ENCODE results near the gene ZNF287. TPM values are rescaled to one million over a fixed set of nuclear protein-coding genes. Genes with fewer than 3 reads are reported as not detected.

The ZNF287 gene
- total RNA-seq, 4 donors from 2014 or later: 4.3 to 11.7 (median 6.4) TPM

- Histone ChIP-seq H3K4me1 (peaks cover 28% of the 10 kb centered on the region), H3K36me3 (no peaks in the 10 kb centered on the region), H3K27ac (no peak overlapping the region), H3K9me3 (no peaks in the 10 kb centered on the region), H3K27me3 (no peaks in the 10 kb centered on the region), H3K4me3 (no peak overlapping the region)
- WGBS: 43% methylated on average over 4 of the region's 4 CpGs
- DNase-seq (ENCODE audit: low spot score in 2 of 2): no peak
- TF ChIP-seq EP300 (IDR thresholded peaks at IDR 0.05): no peak
- TF ChIP-seq POLR2A (IDR thresholded peaks at IDR 0.05): no peak
- no peak for TF ChIP-seq POLR2AphosphoS5 (IDR thresholded peaks at IDR 0.05)
- TF ChIP-seq CTCF (IDR thresholded peaks at IDR 0.05): no peak
These were observed 16.8 kb upstream of the ZNF287 start for GRCh38 chr17:16585796-16586195.

GRCh38 chr17:16584273-16584995 is 15.4 kb upstream of the ZNF287 start:
- Histone ChIP-seq H3K4me1 (peaks cover 25% of the 10 kb centered on the region), H3K36me3 (no peaks in the 10 kb centered on the region), H3K9me3 (no peaks in the 10 kb centered on the region), H3K27me3 (no peaks in the 10 kb centered on the region), H3K27ac (no peak overlapping the region), H3K4me3 (peak overlapping the region; percentile 45)
- no peak for TF ChIP-seq EP300 (IDR thresholded peaks at IDR 0.05)
- no peak for TF ChIP-seq POLR2A (IDR thresholded peaks at IDR 0.05)
- TF ChIP-seq CTCF (IDR thresholded peaks at IDR 0.05): peak; percentile 73 to 95
- peak in 1 of 3 donors; percentile 28 for TF ChIP-seq POLR2AphosphoS5 (IDR thresholded peaks at IDR 0.05)
- peak; percentile 96 for DNase-seq (ENCODE audit: low spot score in 2 of 2)
- 10% methylated on average over 33 of the region's 39 CpGs for WGBS

GRCh38 chr17:16583781-16584180 is 14.8 kb upstream of the ZNF287 start:
- DNase-seq (ENCODE audit: low spot score in 2 of 2): no peak
- Histone ChIP-seq H3K36me3 (no peaks in the 10 kb centered on the region), H3K4me3 (no peak overlapping the region), H3K4me1 (peaks cover 20% of the 10 kb centered on the region), H3K27ac (no peak overlapping the region), H3K9me3 (no peaks in the 10 kb centered on the region), H3K27me3 (no peaks in the 10 kb centered on the region)
- WGBS: 48% methylated on average over 7 of the region's 7 CpGs
- TF ChIP-seq POLR2A (IDR thresholded peaks at IDR 0.05) (no peak), CTCF (IDR thresholded peaks at IDR 0.05) (no peak), POLR2AphosphoS5 (IDR thresholded peaks at IDR 0.05) (no peak), EP300 (IDR thresholded peaks at IDR 0.05) (no peak)

- Histone ChIP-seq H3K27me3 (no peaks in the 10 kb centered on the region), H3K4me3 (no peak overlapping the region), H3K36me3 (no peaks in the 10 kb centered on the region), H3K27ac (no peak overlapping the region), H3K4me1 (peaks cover 4% of the 10 kb centered on the region), H3K9me3 (no peaks in the 10 kb centered on the region)
- 74% methylated on average over 2 of the region's 2 CpGs for WGBS
- no peak for DNase-seq (ENCODE audit: low spot score in 2 of 2)
- TF ChIP-seq CTCF (IDR thresholded peaks at IDR 0.05) (no peak), POLR2AphosphoS5 (IDR thresholded peaks at IDR 0.05) (no peak), POLR2A (IDR thresholded peaks at IDR 0.05) (no peak), EP300 (IDR thresholded peaks at IDR 0.05) (no peak)
These were observed 4.5 kb upstream of the ZNF287 start for GRCh38 chr17:16573466-16573865.

- H3K27ac ChIP-seq: no peak overlapping the region
- H3K4me1 ChIP-seq: peaks cover 9% of the 10 kb centered on the region
- no peaks in the 10 kb centered on the region for H3K9me3 ChIP-seq
- DNase-seq (ENCODE audit: low spot score in 2 of 2): no peak
- peak overlapping the region; percentile 72 for H3K4me3 ChIP-seq
- 20% methylated on average over 14 of the region's 14 CpGs for WGBS
- H3K36me3 ChIP-seq: peaks cover 5% of the 10 kb centered on the region
- no peak for TF ChIP-seq CTCF (IDR thresholded peaks at IDR 0.05)
- TF ChIP-seq POLR2AphosphoS5 (IDR thresholded peaks at IDR 0.05): no peak
- no peak for TF ChIP-seq POLR2A (IDR thresholded peaks at IDR 0.05)
- TF ChIP-seq EP300 (IDR thresholded peaks at IDR 0.05): no peak
- H3K27me3 ChIP-seq: no peaks in the 10 kb centered on the region
These were observed 331 bp upstream of the ZNF287 start for GRCh38 chr17:16569358-16569712.
